SU-DHL-6 (cell line): ENCODE measurements around the gene OR5H6.

Experiments
- CTCF ChIP-seq: fragments of 200-600 bp; sonication (generic); IDR thresholded peaks from one replicate; pipeline ENCODE4 v1.5.1; 2017; ENCODE audit warnings: antibody characterized with exemption, mild to moderate bottlenecking, low read length, moderate library complexity; ENCODE audit not compliant: insufficient read depth, poor library complexity, severe bottlenecking
- EZH2phosphoT487 ChIP-seq: fragments of 200-600 bp; sonication (generic), shearing (Covaris generic); conservative IDR thresholded peaks from 2 replicates; pipeline ENCODE4 v1.6.1; 2018; ENCODE audit warnings: mild to moderate bottlenecking, antibody characterized with exemption, low read length, moderate library complexity, mixed read lengths

DNA sequence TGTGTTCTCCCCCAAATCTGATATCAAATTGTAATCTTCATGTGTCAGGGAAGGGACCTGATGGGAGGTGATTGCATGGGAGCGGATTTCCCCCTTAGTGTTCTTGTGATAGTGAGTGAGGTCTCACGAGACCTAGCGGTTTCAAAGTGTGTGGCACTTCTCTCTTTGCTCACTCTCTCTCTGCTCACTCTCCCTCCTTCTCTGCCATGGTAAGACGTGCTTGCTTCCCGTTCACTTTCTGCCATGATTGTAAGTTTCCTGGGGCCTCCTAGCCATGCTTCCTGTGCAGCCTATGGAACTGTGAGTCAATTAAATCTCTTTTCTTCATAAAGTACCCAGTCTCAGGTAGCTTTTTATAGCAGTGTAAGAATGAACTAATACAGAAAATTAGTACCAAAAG, 30.6 kb upstream of the OR5H6 start:
- TF ChIP-seq CTCF (no peak), EZH2phosphoT487 (no peak)
